CD4-positive, CD25-positive, alpha-beta regulatory T cell (primary cell): Measurements from ENCODE around the gene RUVBL2. TPM values are rescaled to one million over a fixed set of nuclear protein-coding genes. Genes with fewer than 3 reads are reported as not detected.

Source experiments
- ATAC-seq, 2 donors: fragments of 150-1000 bp; cut with Tn5 transposase; one replicate each; pipeline ENCODE4 v1.10.0; 2021; ENCODE audit warnings: low read depth in 2 of 2, moderate number of reproducible peaks in 2 of 2, moderate library complexity in 1 of 2
- DNase-seq, 3 donors: peaks; one replicate each; pipeline versions ENCODE4 v3.0.0 to v3.0.0-alpha.2; 2012 to 2022; ENCODE audit warnings: mixed read lengths in 1 of 3
- H3K27ac ChIP-seq: one replicate; pipeline ENCODE4 v1.7.0; 2013; ENCODE audit warnings: mild to moderate bottlenecking, low read length; ENCODE audit not compliant: insufficient read depth, poor library complexity, severe bottlenecking
- H3K27me3 ChIP-seq: one replicate; pipeline ENCODE4 v1.7.0; 2013; ENCODE audit warnings: low read length; ENCODE audit not compliant: control insufficient read depth, insufficient read depth
- H3K36me3 ChIP-seq: one replicate; pipeline ENCODE4 v1.7.0; 2013; ENCODE audit warnings: mild to moderate bottlenecking, low read length, moderate library complexity; ENCODE audit not compliant: control insufficient read depth, insufficient read depth
- H3K4me1 ChIP-seq: 2 replicates; pipeline ENCODE4 v1.7.0; 2013; ENCODE audit warnings: mild to moderate bottlenecking, low read length; ENCODE audit not compliant: insufficient read depth, control insufficient read depth, poor library complexity, severe bottlenecking
- H3K4me3 ChIP-seq: one replicate; pipeline ENCODE4 v1.7.0; 2013; ENCODE audit warnings: low read depth, mild to moderate bottlenecking, low read length, moderate library complexity
- H3K9me3 ChIP-seq, 2 experiments: 1 replicate in 1 of 2; 2 replicates in 1 of 2; pipeline ENCODE4 v1.7.0; 2013; ENCODE audit warnings: low read length in 2 of 2, mild to moderate bottlenecking in 1 of 2, moderate library complexity in 1 of 2; ENCODE audit not compliant: control insufficient read depth in 2 of 2
- H3K27ac Mint-ChIP-seq, 3 donors: one replicate each; pipeline ENCODE4 v1.8.0; 2020 to 2022; ENCODE audit warnings: mild to moderate bottlenecking in 3 of 3, mixed read lengths in 3 of 3, moderate library complexity in 2 of 3
- H3K27me3 Mint-ChIP-seq: one replicate; pipeline ENCODE4 v1.8.0; 2022; ENCODE audit warnings: mild to moderate bottlenecking, mixed read lengths
- H3K36me3 Mint-ChIP-seq: one replicate; pipeline ENCODE4 v1.8.0; 2020; ENCODE audit warnings: mixed read lengths
- H3K4me1 Mint-ChIP-seq, 4 donors: one replicate each; pipeline ENCODE4 v1.8.0; 2020 to 2022; ENCODE audit warnings: mixed read lengths in 4 of 4, mild to moderate bottlenecking in 1 of 4
- H3K4me3 Mint-ChIP-seq, 4 donors: one replicate each; pipeline ENCODE4 v1.8.0; 2020 to 2022; ENCODE audit warnings: mild to moderate bottlenecking in 4 of 4, mixed read lengths in 4 of 4, moderate library complexity in 3 of 4
- H3K9me3 Mint-ChIP-seq, 7 donors: one replicate each; pipeline ENCODE4 v1.8.0; 2020 to 2022; ENCODE audit warnings: mixed read lengths in 7 of 7, mild to moderate bottlenecking in 3 of 7, moderate library complexity in 2 of 7
- polyA plus RNA-seq, 4 donors: library from polyadenylated mRNA; unstranded; fragments of 300-500 nt; fragmentation: Illumina TruSeq; gene quantifications; one replicate each; pipeline ENCODE4 v1.2.3, GENCODE V29; 2021
- total RNA-seq: library from RNA; stranded (reverse); gene quantifications from one replicate; pipeline ENCODE4 v1.2.3, GENCODE V29; 2022

Gene RUVBL2
- total and polyA plus RNA-seq, 5 donors from 2014 or later, result 18.5 to 60.2 (median 51.4) TPM

DNA sequence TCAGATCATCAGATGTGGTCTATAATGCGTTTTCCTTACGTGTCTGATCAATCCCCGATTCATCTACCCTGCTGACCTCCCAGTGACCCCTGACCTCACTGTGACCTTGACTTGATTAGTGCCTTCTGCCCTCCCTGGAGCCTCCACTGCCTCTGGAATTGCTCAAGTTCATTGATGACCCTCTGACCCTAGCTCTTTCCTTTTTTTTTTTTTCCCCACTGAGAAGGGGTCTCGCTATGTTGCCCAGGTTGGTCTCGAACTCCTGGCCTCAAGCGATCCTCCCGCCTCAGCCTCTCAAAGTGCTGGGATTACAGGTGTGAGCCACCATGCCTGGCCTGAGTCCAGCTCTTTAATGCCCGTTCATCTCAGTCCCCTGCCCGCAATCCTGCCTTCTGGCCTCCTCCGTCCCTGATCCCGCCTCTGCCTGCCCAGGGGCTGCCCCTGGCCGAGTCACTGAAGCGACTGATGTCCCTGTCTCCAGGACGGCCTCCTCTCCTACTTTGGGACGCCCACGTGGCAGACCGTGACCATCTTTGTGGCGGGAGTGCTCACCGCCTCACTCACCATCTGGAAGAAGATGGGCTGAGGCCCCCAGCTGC, 32.5 kb upstream of the RUVBL2 start:
- DNase-seq (no peak), ATAC-seq (no peak)
- peaks cover 7% of the 10 kb centered on the region for H3K36me3 ChIP-seq
- Mint-ChIP-seq H3K27ac (peak overlapping the region in 2 of 3 donors; percentile 20 to 98), H3K4me3 (peak overlapping the region in 2 of 4 donors; percentile 33 to 84), H3K36me3 (peaks cover 15% of the 10 kb centered on the region), H3K27me3 (peaks cover 7% of the 10 kb centered on the region), H3K4me1 (peaks cover 4 to 68% (median 48%) of the 10 kb centered on the region in 4 donors), H3K9me3 (no peaks in the 10 kb centered on the region)
- H3K4me1 ChIP-seq, result peaks cover 47% of the 10 kb centered on the region
- no peaks in the 10 kb centered on the region for H3K9me3 ChIP-seq
- H3K27ac ChIP-seq, result no peak overlapping the region
- H3K4me3 ChIP-seq, result no peak overlapping the region
- H3K27me3 ChIP-seq, result no peaks in the 10 kb centered on the region

DNA sequence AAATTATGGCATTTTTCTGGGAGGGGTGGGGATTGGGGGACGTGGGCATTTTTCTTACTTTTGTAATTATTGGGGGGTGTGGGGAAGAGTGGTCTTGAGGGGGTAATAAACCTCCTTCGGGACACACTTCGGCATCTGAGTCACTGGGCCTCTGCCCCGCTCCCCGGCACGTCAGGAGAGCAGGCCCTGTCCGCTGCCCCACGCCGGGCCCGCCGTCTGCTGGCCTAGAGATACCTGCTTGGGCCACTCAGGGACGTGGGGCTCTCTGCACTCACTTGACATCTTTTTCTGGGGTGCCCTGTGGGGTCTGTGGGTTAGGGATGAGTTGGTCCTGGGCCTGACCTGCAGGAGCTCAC, 32.0 kb upstream of the RUVBL2 start:
- Mint-ChIP-seq H3K36me3 (peaks cover 12% of the 10 kb centered on the region), H3K4me1 (peaks cover 4 to 70% (median 48%) of the 10 kb centered on the region in 4 donors), H3K27ac (peak overlapping the region; percentile 79 to 98 (median 86)), H3K9me3 (no peaks in the 10 kb centered on the region), H3K4me3 (peak overlapping the region; percentile 37 to 84 (median 63)), H3K27me3 (peaks cover 7% of the 10 kb centered on the region)
- Histone ChIP-seq H3K36me3 (peaks cover 9% of the 10 kb centered on the region), H3K27ac (peak overlapping the region; percentile 82), H3K4me3 (no peak overlapping the region), H3K9me3 (no peaks in the 10 kb centered on the region), H3K27me3 (no peaks in the 10 kb centered on the region), H3K4me1 (peaks cover 50% of the 10 kb centered on the region)
- no peak for DNase-seq
- no peak for ATAC-seq

DNA sequence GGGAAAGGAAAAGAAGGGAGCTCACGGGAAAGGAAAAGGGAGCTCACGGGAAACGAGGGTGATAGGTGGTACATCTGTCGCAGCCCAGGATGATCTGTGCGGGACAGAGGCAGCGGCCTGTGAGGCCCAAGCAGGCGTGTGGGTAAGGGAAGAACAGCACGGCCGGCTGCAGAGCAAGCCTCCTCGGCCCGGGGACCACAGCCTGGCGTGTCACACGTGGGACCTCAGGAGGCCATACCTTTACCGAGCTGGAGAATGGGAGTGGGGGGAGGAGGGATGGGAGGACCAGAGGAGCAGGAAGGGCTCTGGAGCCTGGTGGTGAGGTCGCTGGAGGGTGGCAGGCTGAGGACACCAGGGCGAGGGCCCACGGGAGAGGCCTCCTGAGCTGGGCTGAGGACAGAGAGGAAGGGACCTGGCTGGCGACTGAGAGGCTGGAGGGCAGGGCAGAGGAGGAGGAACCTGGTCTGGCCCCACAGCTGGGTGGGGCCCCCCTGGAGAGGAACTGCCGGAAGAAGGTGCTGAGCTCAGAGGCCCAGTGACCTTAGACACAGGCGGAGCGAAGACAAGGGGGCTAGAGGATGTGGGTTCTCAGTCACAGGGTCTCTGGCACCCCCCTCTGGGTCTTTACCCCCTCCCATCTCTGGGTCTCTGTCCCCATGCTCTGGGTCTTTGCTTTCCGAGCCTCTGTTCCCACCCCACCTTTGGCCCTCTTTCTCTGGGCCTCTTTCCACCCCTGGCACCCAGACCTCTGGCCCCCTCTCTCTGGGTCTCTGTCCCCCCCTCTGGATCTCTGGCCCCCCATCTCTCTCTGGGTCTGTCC, 31.4 kb upstream of the RUVBL2 start:
- peak in 1 of 3 donors; percentile 78 for DNase-seq
- H3K9me3 ChIP-seq, result no peaks in the 10 kb centered on the region
- Mint-ChIP-seq H3K4me3 (peak overlapping the region; percentile 47 to 84 (median 66)), H3K9me3 (no peaks in the 10 kb centered on the region), H3K4me1 (peaks cover 4 to 73% (median 44%) of the 10 kb centered on the region in 4 donors), H3K36me3 (peaks cover 9% of the 10 kb centered on the region), H3K27me3 (peaks cover 7% of the 10 kb centered on the region), H3K27ac (peak overlapping the region; percentile 79 to 98 (median 86))
- no peak overlapping the region for H3K4me3 ChIP-seq
- peaks cover 52% of the 10 kb centered on the region for H3K4me1 ChIP-seq
- no peaks in the 10 kb centered on the region for H3K27me3 ChIP-seq
- ATAC-seq, result peak in 1 of 2 donors; percentile 23
- H3K36me3 ChIP-seq, result peaks cover 14% of the 10 kb centered on the region
- H3K27ac ChIP-seq, result peak overlapping the region; percentile 82

DNA sequence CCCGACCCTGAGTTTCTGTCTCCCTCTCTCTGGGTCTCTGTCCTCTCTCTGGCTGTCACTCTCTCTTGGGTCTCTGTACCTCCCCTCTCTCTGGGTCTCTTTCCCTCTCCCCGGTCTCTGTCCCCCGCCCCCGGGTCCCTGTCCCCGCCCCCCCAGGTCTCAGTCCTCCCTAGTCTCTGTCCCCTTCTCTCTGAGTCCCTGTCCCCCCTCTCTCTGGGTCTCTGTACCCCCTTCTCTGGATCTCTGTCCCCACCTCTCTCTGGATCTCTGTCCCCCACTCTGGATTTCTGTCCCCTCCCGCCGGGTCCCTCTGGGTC, 30.9 kb upstream of the RUVBL2 start:
- Mint-ChIP-seq H3K4me3 (peak overlapping the region in 3 of 4 donors; percentile 22 to 99 (median 79)), H3K4me1 (peaks cover 4 to 72% (median 39%) of the 10 kb centered on the region in 4 donors)
- H3K4me3 ChIP-seq, result no peak overlapping the region

DNA sequence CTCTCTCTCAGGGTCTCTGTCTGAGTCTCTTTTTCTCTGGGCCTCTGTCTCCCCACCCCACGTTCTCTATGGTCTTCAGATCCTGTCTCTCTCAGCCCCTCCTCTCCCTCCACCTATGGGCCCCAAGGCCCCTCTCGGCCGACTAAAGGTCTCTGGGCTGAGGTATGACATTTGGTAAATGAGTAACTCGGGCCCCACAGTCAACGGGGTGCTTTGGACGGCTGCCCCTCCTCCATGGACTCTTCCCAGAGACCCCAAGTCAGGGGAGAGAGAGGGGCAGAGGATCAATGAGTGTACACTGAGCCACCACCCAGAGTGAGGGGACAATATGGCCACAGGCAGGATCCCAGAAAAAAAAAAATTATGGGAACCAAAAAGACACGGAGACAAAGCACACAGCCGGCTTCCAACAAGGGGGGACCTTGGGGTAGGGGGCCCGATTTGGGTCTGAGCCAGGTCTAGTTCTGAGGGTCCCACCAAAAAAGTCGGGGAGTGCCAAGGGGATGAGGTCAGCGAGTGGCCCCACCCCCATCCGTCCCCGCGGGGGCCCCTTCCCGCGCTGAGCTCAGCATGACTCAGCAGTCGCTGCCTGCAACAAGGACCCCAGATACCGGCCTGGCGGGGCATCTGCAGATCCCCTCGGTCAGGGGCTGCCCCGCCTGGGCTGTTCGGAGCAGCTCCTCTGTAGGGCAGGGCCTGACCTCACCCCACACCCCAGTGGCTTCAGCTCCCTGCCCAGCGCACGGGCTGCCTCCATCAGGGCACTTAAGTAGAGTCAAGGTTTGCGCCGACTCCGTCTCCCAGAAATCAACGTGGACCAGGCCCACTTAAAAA, 30.1 kb upstream of the RUVBL2 start:
- Histone ChIP-seq H3K36me3 (peaks cover 16% of the 10 kb centered on the region), H3K4me3 (peak overlapping the region; percentile 61), H3K4me1 (peaks cover 52% of the 10 kb centered on the region), H3K27ac (peak overlapping the region; percentile 82), H3K9me3 (no peaks in the 10 kb centered on the region), H3K27me3 (no peaks in the 10 kb centered on the region)
- Mint-ChIP-seq H3K4me3 (peak overlapping the region; percentile 99 to 100 (median 99)), H3K36me3 (peaks cover 8% of the 10 kb centered on the region), H3K27me3 (peaks cover 7% of the 10 kb centered on the region), H3K4me1 (peaks cover 4 to 67% (median 37%) of the 10 kb centered on the region in 4 donors), H3K27ac (peak overlapping the region; percentile 94 to 98 (median 95)), H3K9me3 (no peaks in the 10 kb centered on the region)
- ATAC-seq, result no peak
- peak in 2 of 3 donors; percentile 47 to 67 for DNase-seq

More for the DNA sequence above, 30.9 kb upstream of the RUVBL2 start:
- Histone ChIP-seq H3K27ac (peak overlapping the region; percentile 82), H3K36me3 (peaks cover 17% of the 10 kb centered on the region), H3K9me3 (no peaks in the 10 kb centered on the region), H3K27me3 (no peaks in the 10 kb centered on the region), H3K4me1 (peaks cover 52% of the 10 kb centered on the region)
- peak overlapping the region; percentile 79 to 98 (median 95) for H3K27ac Mint-ChIP-seq
- peaks cover 7% of the 10 kb centered on the region for H3K27me3 Mint-ChIP-seq
- H3K9me3 Mint-ChIP-seq, result no peaks in the 10 kb centered on the region
- peaks cover 4% of the 10 kb centered on the region for H3K36me3 Mint-ChIP-seq
- DNase-seq, result no peak
- ATAC-seq, result no peak

DNA sequence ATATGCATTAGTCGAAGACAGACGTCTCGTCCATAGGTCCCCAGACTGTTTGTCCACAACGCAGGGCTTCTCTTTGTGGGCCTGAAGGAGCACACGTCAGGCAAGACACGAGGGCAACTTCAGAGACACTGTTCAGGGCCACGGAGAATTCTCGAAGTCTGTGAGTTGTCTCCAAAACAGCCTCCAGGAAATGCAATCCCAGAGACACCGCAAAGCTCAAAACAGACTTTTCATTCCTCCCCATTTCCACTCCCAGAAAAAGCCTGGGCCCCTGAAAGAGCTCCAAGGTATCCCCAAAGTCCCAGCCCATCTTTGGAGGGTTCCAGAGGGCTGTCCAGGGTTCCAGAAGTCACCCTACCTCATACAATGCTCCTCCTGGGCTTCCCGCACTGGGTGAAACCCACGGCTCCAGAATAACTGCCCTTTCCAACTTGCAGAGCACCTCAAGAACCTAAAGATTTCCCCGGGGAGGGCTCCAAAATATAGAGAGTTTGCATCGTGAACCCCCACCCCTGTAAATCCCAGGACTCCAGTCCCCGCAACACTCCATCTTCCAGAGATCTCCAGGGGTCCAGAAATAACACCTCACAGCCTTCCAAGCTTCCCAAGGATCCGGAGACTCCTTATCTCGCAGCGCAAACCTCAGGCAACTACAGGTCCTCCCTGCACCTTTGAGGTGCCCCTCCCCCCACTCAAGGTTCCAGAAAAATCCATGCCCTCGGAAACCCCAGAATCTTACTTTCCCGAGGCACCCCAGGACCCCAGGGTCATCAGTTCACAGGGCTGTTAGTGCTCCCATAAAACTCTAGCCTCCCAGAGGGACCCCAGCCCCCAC, 29.3 kb upstream of the RUVBL2 start:
- no peak for ATAC-seq
- H3K27me3 Mint-ChIP-seq, result peaks cover 7% of the 10 kb centered on the region
- Histone ChIP-seq H3K4me1 (peaks cover 52% of the 10 kb centered on the region), H3K27ac (peak overlapping the region; percentile 82), H3K36me3 (peaks cover 19% of the 10 kb centered on the region), H3K27me3 (no peaks in the 10 kb centered on the region), H3K9me3 (no peaks in the 10 kb centered on the region), H3K4me3 (peak overlapping the region; percentile 61)
- peaks cover 8% of the 10 kb centered on the region for H3K36me3 Mint-ChIP-seq
- H3K4me3 Mint-ChIP-seq, result peak overlapping the region; percentile 99 to 100 (median 99)
- peak overlapping the region; percentile 86 to 98 (median 94) for H3K27ac Mint-ChIP-seq
- no peak for DNase-seq
- no peaks in the 10 kb centered on the region for H3K9me3 Mint-ChIP-seq
- peaks cover 4 to 64% (median 36%) of the 10 kb centered on the region in 4 donors for H3K4me1 Mint-ChIP-seq
